H1 (cell line): ENCODE measurements around the gene UQCRQ. TPM values are rescaled to one million over a fixed set of nuclear protein-coding genes. Genes with fewer than 3 reads are reported as not detected.
A peak's percentile ranks its signal among the peaks of the same experiment; 100 is the strongest.

Source experiments
- CTCF ChIA-PET: fragments of 300-600 bp; sonication (Branson Sonifier 250); formaldehyde crosslinking; loops from one replicate; lab custom pipeline; 2021; ENCODE audit not compliant: partially characterized antibody; lab: Charles Lee
- POLR2A ChIA-PET: fragments of 300-600 bp; sonication (Branson Sonifier 250); formaldehyde crosslinking; loops from one replicate; lab custom pipeline; 2021; ENCODE audit warnings: inconsistent platforms; ENCODE audit not compliant: partially characterized antibody; lab: Charles Lee
- DNase-seq, 2 experiments: peaks; one replicate each; pipeline versions ENCODE4 v3.0.0 to v3.0.0-alpha.2; 2010 to 2022; ENCODE audit warnings: low spot score in 2 of 2, low read depth in 1 of 2, mixed read lengths in 1 of 2
- FAIRE-seq: peaks from 2 replicates; lab custom pipeline; 2011; peaks lifted over from hg19 to GRCh38; lab: Jason Lieb, UNC
- H2AFZ ChIP-seq: 2 replicates; pipeline ENCODE4 v1.8.1; 2012; ENCODE audit warnings: low read length, inconsistent platforms
- H2AK5ac ChIP-seq: 2 replicates; pipeline ENCODE4 v1.6.1; 2013; ENCODE audit warnings: low read depth, low read length
- H2BK120ac ChIP-seq: replicated peaks from 2 replicates; pipeline ENCODE3; 2013; ENCODE audit warnings: low read depth, low read length, inconsistent platforms
- H2BK12ac ChIP-seq: 2 replicates; pipeline ENCODE4 v1.6.1; 2013; ENCODE audit warnings: low read depth, low read length
- H2BK15ac ChIP-seq: 2 replicates; pipeline ENCODE4 v1.6.1; 2013; ENCODE audit warnings: low read length
- H2BK20ac ChIP-seq: 2 replicates; pipeline ENCODE4 v1.6.1; 2013; ENCODE audit warnings: low read length
- H2BK5ac ChIP-seq: 2 replicates; pipeline ENCODE4 v1.6.1; 2013; ENCODE audit warnings: low read depth, low read length
- H3K14ac ChIP-seq: 2 replicates; pipeline ENCODE4 v1.6.1; 2013; ENCODE audit warnings: inconsistent platforms; ENCODE audit not compliant: insufficient read length
- H3K18ac ChIP-seq: 2 replicates; pipeline ENCODE4 v1.6.1; 2013; ENCODE audit warnings: low read length; ENCODE audit errors: extremely low read depth
- H3K23ac ChIP-seq: 2 replicates; pipeline ENCODE4 v1.6.1; 2013; ENCODE audit warnings: inconsistent platforms; ENCODE audit not compliant: insufficient read length
- H3K23me2 ChIP-seq: 2 replicates; pipeline ENCODE4 v1.6.1; 2013; ENCODE audit warnings: low read depth, low read length
- H3K27ac ChIP-seq: 2 replicates; pipeline ENCODE4 v1.6.1; 2011; ENCODE audit warnings: low read depth, low read length, inconsistent platforms
- H3K27me3 ChIP-seq, 4 experiments: replicated peaks in 1 of 4; 1 replicate in 1 of 4; 2 replicates in 3 of 4; pipeline versions ENCODE4 v1.6.1 to v1.8.1; 2011 to 2013; ENCODE audit warnings: low read length in 3 of 4, mild to moderate bottlenecking in 3 of 4, inconsistent platforms in 2 of 4, mixed read lengths in 2 of 4, moderate library complexity in 1 of 4; ENCODE audit not compliant: control insufficient read depth in 3 of 4, insufficient read depth in 3 of 4; ENCODE audit errors: extremely low read depth in 1 of 4
- H3K36me3 ChIP-seq, 4 experiments: 2 replicates each; pipeline versions ENCODE4 v1.6.1 to v1.8.1; 2011 to 2013; ENCODE audit warnings: mild to moderate bottlenecking in 4 of 4, low read length in 3 of 4, moderate library complexity in 2 of 4, control low read depth in 1 of 4, inconsistent platforms in 1 of 4; ENCODE audit not compliant: insufficient read depth in 4 of 4, control insufficient read depth in 2 of 4
- H3K4ac ChIP-seq: replicated peaks from 2 replicates; pipeline ENCODE3; 2013; ENCODE audit warnings: low read length, low read depth, mixed read lengths, inconsistent platforms; ENCODE audit not compliant: insufficient read length
- H3K4me1 ChIP-seq, 4 experiments: replicated peaks in 1 of 4; 1 replicate in 1 of 4; 2 replicates in 3 of 4; pipeline versions ENCODE4 v1.6.1 to v1.8.1; 2011 to 2013; ENCODE audit warnings: low read length in 3 of 4, inconsistent platforms in 2 of 4, mixed read lengths in 1 of 4; ENCODE audit not compliant: insufficient read depth in 4 of 4, control insufficient read depth in 3 of 4
- H3K4me2 ChIP-seq, 2 experiments: 2 replicates each; pipeline versions ENCODE4 v1.6.1 to v1.8.1; 2011 to 2013; ENCODE audit warnings: low read depth in 2 of 2, low read length in 2 of 2, control low read depth in 1 of 2, inconsistent platforms in 1 of 2, mild to moderate bottlenecking in 1 of 2; ENCODE audit not compliant: insufficient read depth in 1 of 2
- H3K4me3 ChIP-seq, 4 experiments: fragments of 200-600, 300-600 bp in 1 of 4; sonication (generic), shearing (Covaris generic), sonication (Bioruptor Twin) in 1 of 4; 2 replicates each; pipeline versions ENCODE4 v1.5.1 to v1.8.1; 2011 to 2016; ENCODE audit warnings: low read length in 4 of 4, low read depth in 3 of 4, control low read depth in 2 of 4, inconsistent platforms in 2 of 4, mild to moderate bottlenecking in 2 of 4, mixed read lengths in 1 of 4, moderate library complexity in 1 of 4; ENCODE audit not compliant: insufficient read depth in 2 of 4; ENCODE audit errors: extremely low read depth in 1 of 4
- H3K56ac ChIP-seq: replicated peaks from 2 replicates; pipeline ENCODE3; 2013; ENCODE audit warnings: low read depth, mild to moderate bottlenecking, mixed read lengths, low read length, inconsistent platforms; ENCODE audit not compliant: insufficient read length
- H3K79me1 ChIP-seq: 2 replicates; pipeline ENCODE4 v1.6.1; 2013; ENCODE audit warnings: low read depth, low read length, control low read depth
- H3K79me2 ChIP-seq, 2 experiments: 2 replicates each; pipeline versions ENCODE4 v1.6.1 to v1.8.1; 2012 to 2013; ENCODE audit warnings: low read length in 2 of 2, mild to moderate bottlenecking in 2 of 2, inconsistent platforms in 1 of 2; ENCODE audit not compliant: insufficient read depth in 2 of 2, control insufficient read depth in 1 of 2
- H3K9ac ChIP-seq, 4 experiments: replicated peaks in 1 of 4; 1 replicate in 1 of 4; 2 replicates in 3 of 4; pipeline versions ENCODE4 v1.6.1 to v1.8.1; 2011 to 2013; ENCODE audit warnings: low read depth in 3 of 4, low read length in 3 of 4, control low read depth in 2 of 4, mild to moderate bottlenecking in 2 of 4, moderate library complexity in 2 of 4, inconsistent platforms in 1 of 4; ENCODE audit errors: extremely low read depth in 1 of 4
- H3K9me3 ChIP-seq, 2 experiments: 2 replicates each; pipeline versions ENCODE4 v1.6.1 to v1.8.1; 2012 to 2013; ENCODE audit warnings: mild to moderate bottlenecking in 2 of 2, moderate library complexity in 2 of 2, control low read depth in 1 of 2, inconsistent platforms in 1 of 2, low read depth in 1 of 2, low read length in 1 of 2, mixed read lengths in 1 of 2; ENCODE audit not compliant: insufficient read depth in 2 of 2
- H4K20me1 ChIP-seq, 2 experiments: replicated peaks in 1 of 2; 2 replicates each; pipeline versions ENCODE3 to v1.8.1; 2011 to 2013; ENCODE audit warnings: inconsistent platforms in 2 of 2, low read length in 2 of 2, mild to moderate bottlenecking in 1 of 2; ENCODE audit not compliant: insufficient read depth in 2 of 2, control insufficient read depth in 1 of 2
- H4K5ac ChIP-seq: 2 replicates; pipeline ENCODE4 v1.6.1; 2013; ENCODE audit warnings: low read length, low read depth, mixed read lengths, inconsistent platforms; ENCODE audit not compliant: insufficient read length
- H4K8ac ChIP-seq: 2 replicates; pipeline ENCODE4 v1.8.0; 2013; ENCODE audit warnings: mild to moderate bottlenecking, moderate library complexity, low read length, inconsistent platforms; ENCODE audit not compliant: insufficient read depth; ENCODE audit errors: extremely low read depth
- H4K91ac ChIP-seq: replicated peaks from 2 replicates; pipeline ENCODE3; 2013; ENCODE audit warnings: low read length, mixed read lengths, inconsistent platforms; ENCODE audit not compliant: insufficient read length
- EP300 ChIP-seq, 2 experiments: IDR thresholded peaks; 1 replicate in 1 of 2; 2 replicates in 1 of 2; pipeline ENCODE4 v1.6.1; 2011 to 2012; ENCODE audit warnings: low read depth in 2 of 2, low read length in 2 of 2, mild to moderate bottlenecking in 2 of 2, borderline replicate concordance in 1 of 2, inconsistent platforms in 1 of 2, moderate library complexity in 1 of 2
- EZH2 ChIP-seq: fragments of 200-600 bp; sonication (generic); IDR thresholded peaks from 2 replicates; pipeline ENCODE4 v1.7.1; 2012; ENCODE audit warnings: low read depth, mild to moderate bottlenecking, moderate library complexity, low read length, inconsistent platforms; ENCODE audit not compliant: severe bottlenecking
- GABPA ChIP-seq: IDR thresholded peaks from 2 replicates; pipeline ENCODE4 v1.6.1; 2011; ENCODE audit warnings: mild to moderate bottlenecking, low read length, moderate library complexity, borderline replicate concordance; ENCODE audit not compliant: insufficient read depth
- POLR2A ChIP-seq, 2 experiments: IDR thresholded peaks; 1 replicate in 1 of 2; 2 replicates in 1 of 2; pipeline ENCODE4 v1.6.1; 2011; ENCODE audit warnings: low read depth in 2 of 2, low read length in 2 of 2, mild to moderate bottlenecking in 2 of 2; ENCODE audit errors: control extremely low read depth in 1 of 2
- RBBP5 ChIP-seq: IDR thresholded peaks from 2 replicates; pipeline ENCODE4 v1.7.1; 2012; ENCODE audit warnings: low read depth, mild to moderate bottlenecking, inconsistent platforms, low read length, moderate library complexity, borderline replicate concordance
- SIRT6 ChIP-seq: IDR thresholded peaks from one replicate; pipeline ENCODE4 v1.7.1; 2012; ENCODE audit warnings: low read length, inconsistent platforms
- YY1 ChIP-seq: IDR thresholded peaks from 2 replicates; pipeline ENCODE4 v1.6.1; 2011; ENCODE audit warnings: low read depth, mild to moderate bottlenecking, low read length
- WGBS, 2 experiments: shearing (Covaris generic) in 1 of 2; methylation state at CpG; one replicate each; pipeline versions ENCODE4 v1.1.6 to v1.1.7; 2013 to 2015; ENCODE audit warnings: low lambda C conversion rate in 2 of 2, mixed read lengths in 2 of 2, inconsistent platforms in 1 of 2, low coverage in 1 of 2, missing lambda C conversion rate in 1 of 2; ENCODE audit not compliant: insufficient replicate concordance in 2 of 2, insufficient coverage in 1 of 2, insufficient read length in 1 of 2; ENCODE audit errors: extremely low coverage in 1 of 2, missing lambda C conversion rate in 1 of 2; 5-methylcytosine and 5-hydroxymethylcytosine counted together
- polyA plus RNA-seq, 7 experiments: library from polyadenylated mRNA; depleted of rRNA in 3 of 7; stranded (reverse) in 5 of 7; unstranded in 2 of 7; fragments of >200 nt in 5 of 7; fragments of 200-250 nt in 2 of 7; gene quantifications; 1 replicate in 5 of 7; 2 replicates in 1 of 7; 4 replicates in 1 of 7; pipeline versions ENCODE4 v1.2.1 to v1.2.3, GENCODE V29; 2011 to 2013; ENCODE audit warnings: missing spikeins in 2 of 7, mixed read lengths in 2 of 7
- total RNA-seq: library from RNA; stranded (reverse); fragmentation: NEBNext Ultra II Directional; extraction: Animal tissue kit (Norgen Biotek cat#: 25700); gene quantifications from 2 replicates; pipeline ENCODE4 v1.2.1, GENCODE V29; 2021
- TF ChIP-seq, protein P1 (sequence below), 3 experiments: IDR thresholded peaks; 1 replicate in 2 of 3; 2 replicates in 1 of 3; pipeline versions ENCODE4 v1.5.1 to v1.6.1; 2011; ENCODE audit warnings: low read length in 3 of 3, mild to moderate bottlenecking in 3 of 3, inconsistent platforms in 2 of 3, low read depth in 1 of 3, moderate library complexity in 1 of 3; ENCODE audit not compliant: insufficient read depth in 1 of 3; ENCODE audit errors: control extremely low read depth in 1 of 3

UQCRQ gene
- total and polyA plus RNA-seq, 2 of the 8 experiments (the other 6 are each of a cell fraction or from before 2014, with no cell fraction given): 177 to 293 TPM

DNA sequence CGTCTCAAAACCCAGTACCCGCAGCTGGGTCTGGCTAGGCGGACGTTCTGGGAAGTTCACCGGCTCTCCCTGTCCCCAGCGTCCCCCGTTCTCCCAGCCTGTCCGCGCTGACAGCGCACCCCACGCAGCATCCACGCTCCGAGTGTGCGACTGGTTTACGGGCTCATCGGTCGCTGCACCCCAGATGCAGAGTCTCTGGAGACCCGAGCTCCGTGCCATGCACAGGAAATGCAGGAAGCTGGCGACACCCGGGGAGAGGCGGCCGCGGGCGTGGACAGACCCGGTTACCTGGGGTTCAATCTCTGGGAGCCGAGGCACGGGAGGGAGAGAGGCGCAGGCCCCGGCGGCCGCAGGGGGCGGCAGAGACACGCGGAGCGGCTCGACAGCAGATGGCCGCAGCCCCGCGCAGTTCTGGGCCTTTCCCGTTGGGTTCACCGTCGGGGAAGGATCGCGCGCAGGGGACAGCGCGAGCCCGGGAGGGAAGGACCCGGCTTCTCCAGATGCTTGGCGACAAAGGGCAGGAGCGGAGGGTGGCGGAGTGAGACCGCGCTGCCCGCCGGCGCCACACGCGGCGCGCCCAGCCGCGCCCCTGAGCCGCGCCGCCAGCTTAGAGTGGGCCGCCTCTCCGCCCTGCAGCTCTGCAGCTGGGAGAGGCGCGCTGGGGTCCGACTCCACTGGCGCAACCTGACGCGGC, 36.6 kb upstream of the UQCRQ start:
- Histone ChIP-seq H2BK5ac (no peak overlapping the region), H2BK20ac (no peak overlapping the region), H4K91ac (no peak overlapping the region), H3K9me3 (no peaks in the 10 kb centered on the region), H3K4me2 (peak overlapping the region; percentile 12 to 81), H4K5ac (no peak overlapping the region), H3K9ac (peak overlapping the region in 3 of 4 experiments; percentile 48 to 62 (median 49); a peak in 4 of 7 replicates), H2AK5ac (no peak overlapping the region), H2BK12ac (no peak overlapping the region), H3K18ac (peak overlapping the region; percentile 60; the same call in 1 of the 2 replicates), H3K79me2 (no peaks in the 10 kb centered on the region), H3K4me1 (peaks cover 0 to 15% (median 13%) of the 10 kb centered on the region in 4 experiments; a peak in 6 of 7 replicates), H2AFZ (peak overlapping the region; percentile 74; the same call in 1 of the 2 replicates), H3K23me2 (peaks cover 10% of the 10 kb centered on the region; the same call in 1 of the 2 replicates), H3K23ac (no peak overlapping the region), H3K27ac (no peak overlapping the region), H3K79me1 (no peaks in the 10 kb centered on the region), H3K4ac (no peak overlapping the region), H2BK120ac (no peak overlapping the region), H3K36me3 (no peaks in the 10 kb centered on the region), H3K14ac (no peak overlapping the region), H3K4me3 (peak overlapping the region; percentile 35 to 74 (median 70)), H2BK15ac (no peak overlapping the region), H4K20me1 (no peaks in the 10 kb centered on the region), H4K8ac (peak overlapping the region; percentile 83; the same call in 1 of the 2 replicates), H3K27me3 (peaks cover 30 to 67% (median 58%) of the 10 kb centered on the region in 4 experiments), H3K56ac (no peak overlapping the region)
- FAIRE-seq (no peak), DNase-seq (peak in 1 of 2 experiments; percentile 82)
- 6% methylated on average over 72 of the region's 75 CpGs; no CpG with 5 or more reads in 1 of the 2 experiments for WGBS, 2 experiments
- ChIA-PET CTCF (interaction anchor here (1.0 to 25.6 kb wide), 11 partner anchors 9 to 77 kb away, joined by 3 to 465 read pairs (median 5); partner anchors contain the start of genes CCNI2, GDF9, LEAP2 and UQCRQ), POLR2A (interaction anchor here (0.6 to 5.7 kb wide), 4 partner anchors 9 to 222 kb away, joined by 3 to 30 read pairs (median 4); partner anchors contain the start of genes HSPA4 and SOWAHA)
- TF ChIP-seq POLR2A (IDR thresholded peaks at IDR 0.05; ENCODE audit: control extremely low read depth in 1 of 2, low read depth in 2 of 2, low read length in 2 of 2) (peak in 1 of 2 experiments; percentile 23; a peak in 1 of 3 replicates), EZH2 (peak; percentile 74), GABPA (0 out of 2 replicates have a peak, but pooled peaks have one; percentile 25), SIRT6 (no peak), EP300 (IDR thresholded peaks at IDR 0.05; ENCODE audit: borderline replicate concordance in 1 of 2, low read depth in 2 of 2, low read length in 2 of 2) (peak in 1 of 2 experiments; percentile 33; a peak in 1 of 3 replicates), RBBP5 (0 out of 2 replicates have a peak, but pooled peaks have one; percentile 33), YY1 (0 out of 2 replicates have a peak, but pooled peaks have one; percentile 63)
- TF ChIP-seq, protein P1, sequence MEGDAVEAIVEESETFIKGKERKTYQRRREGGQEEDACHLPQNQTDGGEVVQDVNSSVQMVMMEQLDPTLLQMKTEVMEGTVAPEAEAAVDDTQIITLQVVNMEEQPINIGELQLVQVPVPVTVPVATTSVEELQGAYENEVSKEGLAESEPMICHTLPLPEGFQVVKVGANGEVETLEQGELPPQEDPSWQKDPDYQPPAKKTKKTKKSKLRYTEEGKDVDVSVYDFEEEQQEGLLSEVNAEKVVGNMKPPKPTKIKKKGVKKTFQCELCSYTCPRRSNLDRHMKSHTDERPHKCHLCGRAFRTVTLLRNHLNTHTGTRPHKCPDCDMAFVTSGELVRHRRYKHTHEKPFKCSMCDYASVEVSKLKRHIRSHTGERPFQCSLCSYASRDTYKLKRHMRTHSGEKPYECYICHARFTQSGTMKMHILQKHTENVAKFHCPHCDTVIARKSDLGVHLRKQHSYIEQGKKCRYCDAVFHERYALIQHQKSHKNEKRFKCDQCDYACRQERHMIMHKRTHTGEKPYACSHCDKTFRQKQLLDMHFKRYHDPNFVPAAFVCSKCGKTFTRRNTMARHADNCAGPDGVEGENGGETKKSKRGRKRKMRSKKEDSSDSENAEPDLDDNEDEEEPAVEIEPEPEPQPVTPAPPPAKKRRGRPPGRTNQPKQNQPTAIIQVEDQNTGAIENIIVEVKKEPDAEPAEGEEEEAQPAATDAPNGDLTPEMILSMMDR (IDR thresholded peaks at IDR 0.05; ENCODE audit: control extremely low read depth in 1 of 3, insufficient read depth in 1 of 3, low read depth in 1 of 3, low read length in 3 of 3): peak in 2 of 3 experiments; percentile 70 to 80; a peak in 3 of 4 replicates
